GM18519 (cell line): ENCODE data around the gene MAPKAP1.
A peak's percentile ranks its signal among the peaks of the same experiment; 100 is the strongest.

ENCODE experiments used
- ATAC-seq: cut with Tn5 transposase; IDR thresholded peaks from one replicate; pipeline ENCODE4 v1.9.1; 2021; ENCODE audit warnings: mild to moderate bottlenecking, moderate library complexity; ENCODE audit not compliant: unreplicated experiment, low FRiP score

MAPKAP1 gene

GRCh38 chr9:125426926-125427325 lies 280.1 kb downstream of the MAPKAP1 start:
- ATAC-seq: no peak

GRCh38 chr9:125425901-125426515 lies 281.0 kb downstream of the MAPKAP1 start:
- no peak for ATAC-seq

- no peak for ATAC-seq
Observed at GRCh38 chr9:125425170-125425897, 281.7 kb downstream of the MAPKAP1 start.

GRCh38 chr9:125423964-125424363 lies 283.0 kb downstream of the MAPKAP1 start:
- ATAC-seq: no peak

- no peak for ATAC-seq
Observed at GRCh38 chr9:125422853-125423252, 284.2 kb downstream of the MAPKAP1 start.

- no peak for ATAC-seq
Observed at GRCh38 chr9:125421591-125422181, 285.3 kb downstream of the MAPKAP1 start.

- no peak for ATAC-seq
Observed at GRCh38 chr9:125421166-125421565, 285.8 kb downstream of the MAPKAP1 start.

GRCh38 chr9:125418404-125418803 lies 288.6 kb downstream of the MAPKAP1 start:
- no peak for ATAC-seq

- ATAC-seq: no peak
Observed at GRCh38 chr9:125416517-125416916, 290.5 kb downstream of the MAPKAP1 start.

GRCh38 chr9:125415583-125416460 lies 291.2 kb downstream of the MAPKAP1 start:
- ATAC-seq: no peak

- ATAC-seq: no peak
Observed at GRCh38 chr9:125413579-125413978, 293.4 kb downstream of the MAPKAP1 start.

- ATAC-seq: no peak
Observed at GRCh38 chr9:125412166-125412565, 294.8 kb downstream of the MAPKAP1 start.

GRCh38 chr9:125411171-125411756 lies 295.7 kb downstream of the MAPKAP1 start:
- ATAC-seq: no peak

- ATAC-seq: no peak
Observed at GRCh38 chr9:125410522-125410894, 296.5 kb downstream of the MAPKAP1 start.

- peak; percentile 42 for ATAC-seq
Observed at GRCh38 chr9:125409637-125410521, 297.1 kb downstream of the MAPKAP1 start.

GRCh38 chr9:125409217-125409636 lies 297.8 kb downstream of the MAPKAP1 start:
- no peak for ATAC-seq

GRCh38 chr9:125407974-125408900 lies 298.8 kb downstream of the MAPKAP1 start:
- ATAC-seq: no peak

- no peak for ATAC-seq
Observed at GRCh38 chr9:125407432-125407973, 299.5 kb downstream of the MAPKAP1 start.
